ENCODE measurements around the gene ARSA.
"Not testable (repeated sequence)": the region's sequence is repeated elsewhere in the genome, so short reads cannot be mapped to it uniquely, and the experiment has no call there.

ARSA gene

DNA sequence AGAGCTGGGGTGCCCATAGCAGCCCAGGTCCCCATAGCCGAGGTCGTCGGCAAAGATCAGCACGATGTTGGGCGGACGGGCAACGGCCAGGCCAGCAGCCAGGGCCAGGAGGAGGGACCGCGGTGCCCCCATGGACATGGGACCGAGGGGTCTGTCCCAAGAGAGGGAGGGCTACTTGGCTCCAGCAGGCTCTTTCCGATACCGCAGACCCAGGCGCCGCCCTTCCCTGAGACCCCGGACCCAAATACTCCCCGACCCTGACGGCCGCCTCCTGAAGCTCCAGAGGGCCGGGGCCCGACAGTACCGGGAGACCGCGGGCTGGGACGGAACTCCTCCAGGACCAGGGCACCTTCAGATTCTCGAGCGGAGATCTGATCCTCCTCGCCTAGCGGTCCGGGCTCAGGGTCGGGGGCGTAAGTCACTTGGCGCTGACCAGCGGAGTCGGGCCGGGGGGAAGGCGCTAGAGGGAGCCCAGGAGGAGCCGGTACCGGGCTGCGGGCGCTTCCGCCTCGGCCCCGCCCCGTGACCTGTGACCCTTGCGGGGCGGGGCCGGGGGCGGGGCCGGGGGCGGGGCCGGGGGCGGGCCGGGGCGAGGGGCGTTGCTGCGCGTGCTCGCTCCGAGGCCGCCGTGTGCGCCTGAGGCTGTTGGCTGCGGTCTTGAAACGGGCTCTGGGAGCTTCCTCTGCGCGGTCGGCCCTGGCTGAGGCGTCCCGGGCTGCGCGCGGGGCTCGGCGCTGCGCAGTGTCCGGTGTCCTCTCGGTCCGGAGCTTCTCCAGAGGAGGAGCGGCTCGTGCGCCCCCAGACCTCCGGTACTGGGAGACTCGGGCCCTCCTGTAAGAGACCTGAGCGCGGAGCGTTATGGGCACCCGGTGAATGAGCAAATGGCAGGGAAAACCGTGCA, at the start of gene ARSA:
ARSA (minus strand) TSS at position 511 of the 901 bp plus-strand sequence; CDS start at position 138, 373 bp downstream.
- DNase-seq, result peak; percentile 73

GRCh38 chr22:50676661-50677492, 48.9 kb upstream of the ARSA start:
- no peak for DNase-seq

DNA sequence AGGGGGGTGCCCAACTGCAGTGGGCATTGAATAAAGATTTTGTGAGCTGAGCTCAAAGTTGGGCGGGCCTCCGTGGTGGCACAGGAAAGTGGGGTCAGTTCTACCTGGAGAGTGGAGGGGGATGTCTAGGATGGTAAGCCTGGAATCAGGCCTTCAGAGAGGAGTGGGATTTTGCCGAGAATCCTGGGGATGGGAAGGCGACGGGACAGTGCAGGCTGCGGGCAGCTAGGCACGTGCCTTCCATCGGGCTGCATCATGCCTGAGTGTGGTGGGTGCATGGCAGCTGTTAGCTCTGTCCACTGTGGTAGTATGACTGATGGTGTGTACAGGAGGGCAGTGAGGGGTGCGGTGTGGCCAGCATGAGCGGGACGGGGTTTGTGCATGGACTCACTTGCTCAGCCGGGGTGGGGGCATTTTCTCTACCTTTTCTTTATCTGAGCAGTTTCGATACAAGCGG, 48.3 kb upstream of the ARSA start:
- DNase-seq, result no peak

- no peak for DNase-seq
Observed at GRCh38 chr22:50675553-50676179, 47.7 kb upstream of the ARSA start.

DNA sequence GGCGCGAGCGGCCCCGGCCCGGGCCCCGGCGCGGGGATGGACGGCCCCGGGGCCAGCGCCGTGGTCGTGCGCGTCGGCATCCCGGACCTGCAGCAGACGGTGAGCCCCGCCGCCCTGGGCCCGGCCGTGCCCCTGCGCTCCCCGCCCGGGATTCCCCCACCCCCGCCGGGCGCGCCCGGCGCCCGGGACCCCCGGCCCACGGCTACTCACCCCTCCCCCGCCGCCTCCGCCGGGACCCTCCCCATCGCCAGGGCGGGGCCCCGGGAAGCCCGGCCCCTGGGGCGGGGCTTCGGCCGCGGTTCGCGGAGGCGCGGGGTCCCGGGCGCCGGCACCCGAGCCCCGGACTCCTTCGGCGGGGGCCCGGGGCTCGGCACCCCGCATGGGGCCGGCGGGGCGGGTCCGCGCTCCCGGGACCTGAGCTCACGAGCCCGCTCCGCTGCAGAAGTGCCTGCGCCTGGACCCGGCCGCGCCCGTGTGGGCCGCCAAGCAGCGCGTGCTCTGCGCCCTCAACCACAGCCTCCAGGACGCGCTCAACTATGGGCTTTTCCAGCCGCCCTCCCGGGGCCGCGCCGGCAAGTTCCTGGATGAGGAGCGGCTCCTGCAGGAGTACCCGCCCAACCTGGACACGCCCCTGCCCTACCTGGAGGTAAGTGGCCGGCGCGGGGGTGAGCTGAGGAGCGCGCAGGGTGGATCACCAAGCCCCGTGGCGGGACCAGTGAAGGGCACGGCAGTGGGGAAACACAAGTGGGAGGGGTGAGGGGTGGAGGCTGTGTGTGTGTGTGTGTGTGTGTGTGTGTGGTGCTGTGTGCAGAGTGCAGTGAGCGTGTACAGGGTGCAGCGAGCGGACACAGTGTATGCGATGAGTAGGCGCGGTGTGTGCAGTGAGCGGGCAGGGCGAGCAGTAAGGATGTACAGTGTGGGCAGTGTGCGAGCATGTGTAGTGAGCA, 46.9 kb upstream of the ARSA start:
- DNase-seq, result no peak

GRCh38 chr22:50674130-50674500, 46.2 kb upstream of the ARSA start:
- DNase-seq, result no peak

DNA sequence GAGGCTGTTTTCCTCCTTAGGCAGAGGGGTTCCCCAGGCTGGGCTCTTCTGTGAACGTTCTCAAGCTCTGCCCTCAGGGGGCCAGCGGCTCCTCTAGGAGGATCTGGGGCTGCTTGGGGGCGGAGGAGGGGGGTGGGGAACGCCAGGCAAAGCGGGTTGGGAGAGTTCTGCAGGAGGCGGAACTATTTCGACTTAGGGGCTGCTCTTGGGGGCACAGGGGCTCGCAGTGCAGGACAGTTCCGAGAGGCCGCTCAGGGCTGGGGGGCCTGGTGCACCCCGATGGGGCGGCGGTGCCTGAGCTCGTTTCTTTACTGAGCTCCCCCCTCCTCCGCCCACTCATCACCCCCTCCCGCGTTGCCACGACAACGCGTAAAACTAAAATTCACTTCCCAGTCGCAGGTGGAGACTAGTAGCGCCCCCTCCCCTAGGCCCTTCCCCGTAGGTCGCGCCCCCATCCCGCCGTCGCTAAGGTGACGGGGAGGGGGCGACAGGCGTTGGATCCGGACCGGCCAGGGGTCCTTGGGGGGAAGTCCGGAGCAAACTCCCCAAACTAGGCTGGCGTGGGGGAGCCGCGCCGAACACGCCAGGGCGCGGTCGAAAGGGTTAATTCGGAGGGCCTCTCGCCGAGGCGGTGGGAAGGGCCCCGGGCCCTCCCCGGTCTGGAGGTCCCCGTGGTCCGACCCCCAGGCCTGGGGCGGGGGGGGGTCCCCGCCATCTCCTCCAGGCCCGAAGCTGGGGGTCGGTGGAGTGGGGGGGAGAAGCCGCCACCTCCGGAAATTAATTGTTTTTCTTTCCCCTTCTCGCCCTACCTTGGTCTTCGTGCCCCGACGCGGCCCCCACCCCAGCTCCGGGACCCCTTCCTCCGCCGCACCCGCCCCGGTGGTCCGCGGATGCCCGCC, 45.5 kb upstream of the ARSA start:
- no peak for DNase-seq

- no peak for DNase-seq
Observed at GRCh38 chr22:50672471-50673230, 44.7 kb upstream of the ARSA start, which contains the start of gene SHANK3. Gene SHANK3 (plus strand): TSS chr22:50672823.

DNA sequence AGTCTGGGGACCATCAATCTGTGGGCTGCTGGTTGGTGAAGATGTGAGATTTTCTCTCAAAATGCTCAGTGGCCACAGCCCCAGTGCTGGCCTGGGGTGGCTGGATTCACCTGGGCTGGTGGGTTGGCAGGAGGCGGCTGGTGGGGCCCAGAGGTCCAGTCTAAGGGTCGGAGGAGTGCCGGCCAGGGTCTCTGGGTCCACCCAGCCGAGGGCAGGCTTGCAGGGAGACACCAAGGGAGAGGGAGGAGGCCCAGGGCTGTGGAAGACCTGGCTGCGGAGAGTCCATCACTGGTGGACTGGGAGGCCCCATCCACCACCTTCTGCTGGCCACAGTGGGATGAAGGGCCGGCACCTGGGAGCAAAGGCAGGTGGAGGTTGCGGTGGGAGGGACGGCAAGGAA, 44.1 kb upstream of the ARSA start:
- no peak for DNase-seq

- no peak for DNase-seq
Observed at GRCh38 chr22:50671641-50672040, 43.7 kb upstream of the ARSA start.

DNA sequence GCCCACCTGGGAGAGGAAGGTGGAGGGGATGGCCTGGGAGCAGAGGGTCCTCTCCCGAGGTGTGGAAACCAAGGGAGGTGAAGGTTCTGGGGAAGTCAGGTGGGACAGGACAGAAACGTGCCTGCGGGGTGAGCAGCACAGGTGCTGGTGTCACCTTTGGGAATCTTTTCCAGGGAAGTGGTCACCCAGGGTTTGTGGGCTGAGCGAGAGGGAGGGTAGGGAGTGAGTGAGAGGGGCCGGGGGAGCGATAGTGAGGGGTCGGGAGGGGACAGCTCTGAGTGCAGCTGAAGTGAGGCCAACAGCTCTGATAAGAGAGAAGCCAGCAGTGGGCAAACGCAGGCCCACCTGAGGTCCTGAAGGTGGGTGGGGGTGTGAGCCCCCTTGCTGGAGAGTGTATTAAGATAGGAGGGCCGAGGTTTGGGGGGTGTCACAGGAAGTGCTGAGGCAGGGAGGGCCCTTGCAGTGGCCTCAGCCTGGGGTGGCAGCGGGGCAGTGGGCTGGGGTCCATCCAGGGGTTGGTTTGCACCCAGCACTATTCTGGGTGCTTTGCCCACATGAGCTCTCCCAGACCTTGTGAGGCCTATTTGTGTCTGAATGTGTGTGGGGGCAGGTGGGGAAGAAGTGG, 43.1 kb upstream of the ARSA start:
- no peak for DNase-seq

GRCh38 chr22:50670513-50670912, 42.6 kb upstream of the ARSA start:
- DNase-seq, result no peak

- no peak for DNase-seq
Observed at GRCh38 chr22:50665738-50666137, 37.8 kb upstream of the ARSA start.

DNA sequence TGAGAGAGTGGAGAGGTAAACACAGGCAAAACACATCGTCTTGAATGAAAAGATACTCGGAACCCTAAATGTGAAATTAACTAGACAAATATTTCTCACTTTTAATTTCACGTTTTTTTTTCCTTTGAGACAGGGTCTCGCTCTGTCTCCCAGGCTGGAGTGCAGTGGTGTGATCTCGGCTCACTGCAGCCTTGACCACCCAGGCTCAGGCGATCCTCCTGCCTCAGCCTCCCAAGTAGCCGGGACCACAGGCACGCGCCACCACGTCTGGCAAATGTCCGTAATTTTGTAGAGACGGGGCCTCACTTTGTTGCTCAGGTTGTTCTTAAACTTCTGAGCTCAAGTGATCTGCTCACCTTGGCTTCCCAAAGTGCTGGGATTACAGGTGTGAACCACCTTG, 37.3 kb upstream of the ARSA start:
- no peak for DNase-seq

GRCh38 chr22:50660306-50660705, 32.4 kb upstream of the ARSA start:
- no peak for DNase-seq

GRCh38 chr22:50659711-50660110, 31.8 kb upstream of the ARSA start:
- not testable (repeated sequence) for DNase-seq

- no peak for DNase-seq
Observed at GRCh38 chr22:50657925-50658324, 30.0 kb upstream of the ARSA start.

DNA sequence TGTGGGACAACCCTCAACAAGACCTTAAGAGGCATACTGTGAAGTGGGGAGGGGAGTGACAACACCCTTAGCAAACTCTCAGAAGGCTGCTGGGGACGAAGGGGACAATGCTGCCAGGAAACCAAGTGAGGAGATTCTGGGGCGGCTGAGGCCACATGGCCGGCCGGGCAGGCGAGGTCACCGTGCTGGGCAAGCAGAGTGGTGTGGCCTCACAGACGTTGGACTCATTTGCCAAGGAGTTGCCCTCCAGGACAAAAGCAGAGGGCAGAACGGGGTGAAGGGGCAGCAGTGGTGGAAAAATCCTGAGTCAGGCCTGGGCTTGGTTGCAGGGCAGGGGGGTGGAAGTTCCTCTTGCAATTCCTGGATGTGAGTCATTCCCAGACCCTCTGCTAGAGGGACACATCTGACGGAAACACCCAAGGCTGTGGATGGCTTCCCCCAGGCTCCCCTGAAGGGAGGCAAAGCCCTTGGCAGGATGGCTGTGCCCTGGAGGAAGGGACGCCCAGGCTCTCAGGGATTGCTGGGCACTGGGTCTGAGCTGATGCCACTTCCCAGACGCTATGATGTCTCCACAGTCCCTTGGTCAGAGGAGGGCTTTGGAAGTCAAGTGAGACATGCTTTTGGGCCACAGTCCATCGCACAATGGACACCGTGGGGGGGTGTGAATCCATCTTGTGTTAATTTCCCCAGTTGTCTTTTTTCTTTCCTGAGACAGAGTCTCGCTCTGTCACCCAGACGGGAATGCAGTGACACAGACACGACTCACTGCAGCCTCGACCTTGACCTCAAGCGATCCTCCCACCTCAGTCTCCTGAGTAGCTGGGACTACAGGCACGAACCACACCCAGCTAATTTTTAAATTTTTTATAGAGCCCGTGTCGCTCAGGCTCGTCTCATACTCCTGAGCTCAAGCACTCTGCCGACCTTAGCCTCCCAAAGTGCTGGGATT, 28.4 kb upstream of the ARSA start:
- DNase-seq, result no peak

- not testable (repeated sequence) for DNase-seq
Observed at GRCh38 chr22:50654664-50655063, 26.7 kb upstream of the ARSA start.
